HG02798 (cell line): ENCODE data around the gene FARP1.
"Not testable (repeated sequence)": the region's sequence is repeated elsewhere in the genome, so short reads cannot be mapped to it uniquely, and the experiment has no call there.

Source experiments
- ATAC-seq: cut with Tn5 transposase; IDR thresholded peaks from one replicate; pipeline ENCODE4 v1.9.1; 2021; ENCODE audit warnings: mild to moderate bottlenecking; ENCODE audit not compliant: unreplicated experiment, poor library complexity

Gene FARP1

DNA sequence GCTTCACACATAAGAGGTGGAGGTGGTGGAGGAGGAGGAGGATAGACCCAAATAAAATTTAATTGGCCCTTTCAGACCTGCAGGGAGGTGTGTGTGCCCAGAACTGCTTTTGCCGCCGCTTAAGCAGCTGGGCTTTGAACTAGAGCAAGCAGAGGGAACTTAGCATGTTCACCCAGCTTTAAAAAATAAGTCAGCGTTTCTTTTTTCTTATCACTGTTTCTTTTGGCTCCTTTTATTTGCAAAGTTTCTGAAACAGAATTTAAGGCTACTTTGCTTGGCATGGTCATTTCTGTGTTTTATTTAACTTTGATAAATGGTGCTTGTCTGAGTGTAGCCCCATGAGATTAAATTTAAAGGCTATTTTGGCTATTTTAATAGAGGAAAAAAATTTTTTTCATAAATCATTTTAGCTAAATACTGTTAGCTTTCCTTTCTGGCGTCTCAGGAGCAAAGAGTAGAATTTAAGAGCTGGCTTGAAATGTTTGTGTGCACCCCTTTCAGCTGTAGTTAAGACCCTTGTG is 77.4 kb downstream of the FARP1 start:
- ATAC-seq: no peak

DNA sequence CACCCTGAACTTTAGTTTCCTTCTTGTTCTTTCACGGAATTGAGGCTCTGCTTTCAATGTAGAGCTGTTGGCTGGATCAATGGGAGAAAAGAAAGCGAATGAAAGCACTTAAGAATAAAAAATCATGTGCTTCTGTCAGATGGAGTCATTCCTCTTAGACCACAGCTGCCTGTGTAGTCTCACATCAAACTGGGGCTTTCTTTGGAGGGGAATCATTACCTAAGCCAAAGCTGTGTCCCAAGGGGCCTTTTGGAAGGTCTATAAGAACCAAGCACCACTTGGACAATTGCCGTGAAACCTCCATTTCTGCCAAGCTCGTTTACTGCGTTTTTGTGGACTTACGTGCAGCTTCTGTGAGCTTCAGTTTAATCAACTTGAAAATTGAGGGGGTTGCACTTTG is 78.3 kb downstream of the FARP1 start:
- no peak for ATAC-seq

DNA sequence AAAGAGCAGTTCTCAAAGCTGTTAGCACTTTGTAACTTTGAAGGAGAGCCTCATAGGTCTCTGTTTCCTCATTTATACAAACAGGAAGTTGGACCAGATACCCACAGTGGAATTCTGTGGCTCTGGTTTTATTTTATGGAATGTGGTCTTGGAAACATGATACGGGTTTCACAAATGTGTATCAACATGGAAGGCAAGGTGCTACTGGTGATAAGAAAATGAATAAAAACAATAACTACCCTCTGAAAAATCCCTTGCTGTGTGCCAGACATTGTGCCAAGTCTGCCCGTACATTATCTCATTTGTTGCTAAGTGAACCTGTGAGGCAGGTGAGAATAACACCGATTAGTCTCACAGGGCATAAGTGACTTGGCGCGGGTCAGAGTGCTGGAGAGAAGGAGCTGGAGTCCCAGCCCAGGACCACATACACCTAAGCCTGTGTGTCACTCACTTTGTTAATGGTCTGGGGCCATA is 79.2 kb downstream of the FARP1 start:
- ATAC-seq: no peak

DNA sequence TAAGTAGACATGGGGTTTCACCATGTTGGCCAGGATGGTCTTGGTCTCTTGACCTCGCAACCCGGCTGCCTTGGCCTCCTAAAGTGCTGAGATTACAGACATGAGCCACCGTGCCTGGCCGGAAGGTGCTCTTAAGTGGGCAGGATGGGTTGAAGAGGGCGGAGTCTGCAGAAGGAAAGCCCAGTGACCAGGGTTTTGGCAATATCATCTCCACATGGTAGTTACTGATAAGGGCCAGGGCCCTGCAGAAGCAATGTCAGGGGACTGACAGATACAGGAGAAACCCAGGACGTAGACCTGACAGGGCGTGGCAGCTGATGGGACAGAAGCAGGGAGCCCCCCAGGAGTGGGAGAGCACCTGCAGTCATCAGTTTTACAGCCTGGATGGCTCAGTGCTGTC is 79.9 kb downstream of the FARP1 start:
- ATAC-seq: no peak

DNA sequence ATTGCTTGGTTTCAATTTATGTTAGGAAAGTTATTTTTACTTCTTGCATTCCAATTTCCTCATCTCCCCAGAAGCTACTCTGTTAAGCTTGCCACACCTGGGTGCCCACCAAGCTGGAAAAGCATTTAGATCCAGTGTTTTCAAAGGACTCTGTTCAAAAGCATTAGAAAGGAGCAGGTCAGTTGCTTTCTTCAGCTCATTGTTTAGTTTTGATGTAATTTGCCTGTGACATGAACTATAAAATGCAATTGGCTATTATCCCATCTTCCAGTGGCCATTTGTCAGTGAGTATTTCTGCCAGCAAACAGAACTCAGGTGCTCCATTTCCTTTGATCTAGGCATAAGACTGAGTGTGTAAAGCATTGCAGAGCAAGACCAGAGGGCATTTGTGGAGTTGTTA is 80.8 kb downstream of the FARP1 start:
- ATAC-seq: no peak

DNA sequence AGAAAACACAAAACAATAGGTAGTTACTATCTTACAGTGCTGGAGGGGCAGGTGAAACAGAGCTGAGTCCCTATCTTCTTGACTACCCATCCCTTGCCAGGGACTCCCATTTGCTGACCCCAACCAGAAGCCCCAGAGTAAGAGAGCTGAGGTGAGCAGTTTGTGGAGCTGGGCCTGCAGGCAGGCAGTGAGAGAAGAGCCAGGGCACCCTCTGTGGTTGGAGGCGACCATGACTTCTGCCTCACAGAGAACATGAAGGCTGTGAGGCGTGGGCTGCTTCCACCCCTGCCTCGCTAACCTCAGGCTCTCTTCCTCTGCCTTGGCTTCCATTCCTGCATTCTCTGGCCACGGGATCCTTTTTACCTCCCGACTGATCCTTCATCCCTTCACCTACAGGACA is 81.7 kb downstream of the FARP1 start:
- ATAC-seq: no peak

DNA sequence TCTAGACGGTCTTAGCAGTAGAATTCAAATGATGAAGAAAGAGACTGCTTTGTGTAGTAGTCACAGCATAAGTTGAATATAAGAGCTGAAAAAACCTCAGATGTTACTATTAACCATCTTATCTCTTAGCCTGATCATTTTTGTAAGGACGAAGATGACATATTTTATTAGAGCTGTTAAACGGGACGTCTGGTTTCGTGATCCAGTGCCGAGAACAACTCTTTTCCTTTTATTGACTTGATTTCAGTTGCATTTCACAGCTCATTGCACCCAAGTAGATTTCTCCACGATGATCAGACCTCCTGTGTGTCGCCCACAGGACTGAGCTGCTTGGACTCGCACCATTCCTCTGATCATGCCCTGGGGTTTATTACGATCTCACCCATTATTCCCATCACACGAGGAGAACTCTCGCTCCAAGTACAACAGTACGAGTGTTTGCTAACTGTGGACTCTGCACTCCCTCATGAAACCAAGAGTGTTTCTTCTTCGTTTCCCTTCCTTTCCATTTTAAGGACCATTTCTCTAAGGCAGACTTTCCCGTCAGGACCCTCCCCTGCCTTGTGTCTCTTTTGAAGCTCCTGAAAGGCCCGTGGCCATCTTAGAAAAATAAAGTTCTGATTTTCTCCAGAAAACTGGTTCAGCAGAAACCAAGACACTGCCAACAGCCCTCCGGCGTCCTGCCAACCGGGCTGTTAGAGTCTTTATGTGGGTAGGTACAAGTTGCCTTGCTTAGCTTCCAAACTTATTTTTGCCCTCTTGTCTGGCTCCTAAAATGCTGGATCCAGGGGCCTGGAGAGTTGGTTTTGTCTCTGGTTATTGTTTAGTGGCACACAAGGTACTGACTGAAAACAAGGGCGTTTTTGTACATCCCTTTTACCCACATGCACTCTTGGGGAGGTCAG is 82.4 kb downstream of the FARP1 start:
- ATAC-seq: no peak

DNA sequence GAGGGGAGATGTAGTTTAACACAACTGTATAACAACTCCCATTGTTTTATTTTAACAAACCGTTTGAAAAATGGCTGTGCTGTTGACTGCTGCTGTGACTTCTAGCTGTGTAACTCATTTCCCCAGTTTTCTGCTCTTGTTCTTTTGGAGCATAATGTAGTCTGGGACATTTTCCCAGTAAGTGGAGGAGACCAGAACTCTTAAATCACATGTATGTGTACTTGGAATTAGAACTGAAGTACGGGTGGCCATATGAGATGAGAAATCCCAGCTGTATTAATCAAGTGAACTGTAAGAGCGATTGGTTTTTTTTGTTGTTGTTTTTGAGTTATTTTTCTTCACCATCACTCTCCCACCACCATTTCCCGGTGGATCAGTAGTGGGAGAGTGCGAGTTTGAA is 83.6 kb downstream of the FARP1 start:
- ATAC-seq: no peak

DNA sequence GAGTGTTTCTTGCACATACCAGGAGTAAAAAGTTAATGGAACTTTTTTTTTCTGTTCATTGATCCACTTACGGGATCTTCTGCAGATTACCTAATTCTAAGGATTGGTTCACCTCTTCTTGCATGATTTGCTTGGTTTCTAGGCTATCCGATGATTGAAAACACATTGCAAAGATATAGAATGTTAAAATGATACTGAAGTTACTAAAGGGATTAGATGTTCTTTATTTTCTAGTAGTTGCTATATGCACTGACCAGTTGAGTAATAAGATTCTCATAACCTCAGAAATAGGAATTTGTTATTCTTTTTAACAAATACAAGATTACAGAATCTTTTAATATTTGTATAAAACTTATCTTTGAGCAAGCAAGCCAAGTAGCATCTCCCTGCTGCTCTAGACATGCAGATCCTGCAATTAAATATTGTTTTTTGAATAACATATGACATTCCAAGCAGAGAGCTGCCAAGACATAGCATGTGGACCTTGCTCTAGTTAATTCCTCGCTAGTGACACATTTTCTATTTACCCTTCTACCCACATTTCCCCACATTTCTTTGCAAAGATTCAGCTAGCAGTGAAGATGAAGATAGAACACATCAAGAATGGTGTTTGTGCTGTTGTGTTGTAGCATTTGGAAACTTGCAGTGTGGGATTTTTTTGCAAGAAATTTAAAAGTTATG is 85.9 kb downstream of the FARP1 start:
- no peak for ATAC-seq

DNA sequence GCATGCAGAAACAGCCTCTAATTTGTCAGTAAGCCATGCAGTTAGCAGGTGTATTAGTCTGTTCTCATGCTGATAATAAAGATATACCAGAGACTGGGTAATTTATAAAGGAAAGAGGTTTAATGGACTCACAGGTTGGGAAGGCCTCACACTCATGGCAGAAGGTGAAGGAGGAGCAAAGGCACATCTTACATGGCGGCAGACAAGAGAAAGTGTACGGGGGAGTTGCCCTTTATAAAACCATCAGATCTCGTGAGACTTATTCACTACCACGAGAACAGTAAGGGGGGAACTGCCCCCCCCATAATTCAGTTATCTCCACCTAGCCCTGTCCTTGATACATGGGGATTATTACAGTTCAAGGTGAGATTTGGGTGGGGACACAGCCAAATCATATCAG is 87.9 kb downstream of the FARP1 start:
- not testable (repeated sequence) for ATAC-seq

DNA sequence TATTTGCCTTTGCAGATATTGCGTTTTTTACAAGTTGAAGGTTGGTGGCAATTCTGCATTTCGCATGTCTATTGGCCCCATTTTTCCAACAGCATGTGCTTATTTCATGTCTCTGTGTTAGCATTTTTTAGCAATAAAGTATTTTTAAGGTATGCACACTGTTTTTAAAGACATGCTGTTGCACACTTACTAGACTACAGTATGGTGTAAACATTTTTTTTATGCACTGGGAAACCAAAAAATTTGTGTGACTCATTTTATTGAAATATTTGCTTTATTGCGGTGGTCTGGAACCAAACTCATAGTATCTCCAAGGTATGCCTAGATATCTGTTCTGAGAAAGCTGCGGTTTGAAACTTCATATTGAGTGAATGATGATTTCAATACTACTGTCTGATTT is 89.6 kb downstream of the FARP1 start:
- no peak for ATAC-seq

DNA sequence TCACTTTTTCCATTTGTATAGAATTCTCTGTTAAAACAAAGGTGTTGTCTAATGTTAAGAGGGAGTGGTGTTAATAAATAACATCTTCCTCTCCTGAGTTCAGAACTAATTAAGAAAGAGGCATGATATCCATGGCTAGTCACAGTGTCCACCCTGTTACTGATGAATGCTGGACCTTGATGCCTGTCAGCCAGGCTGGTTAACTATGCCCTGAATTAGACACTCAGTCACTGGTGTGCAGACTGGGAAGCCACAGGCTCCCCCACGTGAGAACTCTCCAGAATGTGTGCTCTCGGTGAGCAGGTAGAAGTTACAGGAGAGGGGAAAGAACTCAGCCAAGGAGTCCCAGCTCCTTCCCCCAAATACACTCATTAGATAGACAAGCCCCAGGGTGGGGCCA is 90.2 kb downstream of the FARP1 start:
- no peak for ATAC-seq

DNA sequence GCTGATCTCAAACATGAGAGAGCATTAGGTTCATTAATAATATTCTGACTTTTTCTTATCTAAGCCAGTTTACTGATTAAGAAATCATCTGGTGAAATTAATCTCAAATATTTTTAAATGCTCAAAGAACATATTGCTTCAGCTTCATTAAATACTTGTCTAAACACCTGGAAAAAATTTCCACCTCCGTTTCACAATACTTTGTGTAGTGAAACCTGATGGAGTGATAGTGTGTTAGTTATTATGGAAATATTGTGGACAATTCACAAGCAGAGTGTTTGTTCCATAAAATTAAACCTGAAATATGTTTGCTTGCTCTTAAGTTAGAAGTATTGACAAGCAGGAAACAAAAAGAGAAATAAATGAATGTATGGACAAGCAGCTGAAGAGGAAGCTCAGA is 91.5 kb downstream of the FARP1 start:
- no peak for ATAC-seq

DNA sequence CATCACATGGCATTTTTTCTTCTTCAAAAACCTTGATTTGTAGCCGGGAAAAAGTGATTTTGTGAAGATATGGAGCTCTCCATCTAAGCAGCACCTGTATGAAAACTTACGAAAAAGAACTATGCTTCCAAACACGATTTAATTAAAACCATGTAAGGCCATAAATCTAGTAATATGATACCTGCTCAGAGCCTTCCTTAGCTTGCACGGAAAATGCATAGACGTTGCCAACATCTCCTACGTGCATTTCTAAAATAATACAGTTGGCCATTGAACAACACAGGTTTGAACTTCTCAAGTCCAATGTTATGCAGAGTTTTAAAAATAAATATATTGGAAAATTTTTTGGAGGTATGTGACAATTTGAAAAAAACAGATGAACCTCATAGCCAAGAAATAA is 93.3 kb downstream of the FARP1 start:
- no peak for ATAC-seq

DNA sequence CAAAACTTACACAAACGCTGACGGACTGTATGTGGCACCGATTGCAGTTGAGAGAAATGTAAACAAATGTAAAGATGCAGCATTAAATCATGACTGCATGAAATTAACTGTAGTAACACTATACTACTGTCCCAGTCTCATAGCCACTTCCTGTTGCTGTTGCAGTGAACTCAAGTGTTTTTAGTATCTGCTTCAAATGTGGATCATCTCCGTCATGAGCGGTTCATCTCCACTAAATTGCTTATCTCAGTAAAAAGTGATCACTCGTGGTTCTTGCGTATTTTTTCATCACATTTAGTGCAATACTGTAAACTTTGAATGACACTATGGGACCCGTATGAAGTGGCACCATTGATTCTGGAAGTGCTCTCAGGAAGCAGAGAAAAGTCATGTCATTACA is 94.4 kb downstream of the FARP1 start:
- ATAC-seq: no peak

DNA sequence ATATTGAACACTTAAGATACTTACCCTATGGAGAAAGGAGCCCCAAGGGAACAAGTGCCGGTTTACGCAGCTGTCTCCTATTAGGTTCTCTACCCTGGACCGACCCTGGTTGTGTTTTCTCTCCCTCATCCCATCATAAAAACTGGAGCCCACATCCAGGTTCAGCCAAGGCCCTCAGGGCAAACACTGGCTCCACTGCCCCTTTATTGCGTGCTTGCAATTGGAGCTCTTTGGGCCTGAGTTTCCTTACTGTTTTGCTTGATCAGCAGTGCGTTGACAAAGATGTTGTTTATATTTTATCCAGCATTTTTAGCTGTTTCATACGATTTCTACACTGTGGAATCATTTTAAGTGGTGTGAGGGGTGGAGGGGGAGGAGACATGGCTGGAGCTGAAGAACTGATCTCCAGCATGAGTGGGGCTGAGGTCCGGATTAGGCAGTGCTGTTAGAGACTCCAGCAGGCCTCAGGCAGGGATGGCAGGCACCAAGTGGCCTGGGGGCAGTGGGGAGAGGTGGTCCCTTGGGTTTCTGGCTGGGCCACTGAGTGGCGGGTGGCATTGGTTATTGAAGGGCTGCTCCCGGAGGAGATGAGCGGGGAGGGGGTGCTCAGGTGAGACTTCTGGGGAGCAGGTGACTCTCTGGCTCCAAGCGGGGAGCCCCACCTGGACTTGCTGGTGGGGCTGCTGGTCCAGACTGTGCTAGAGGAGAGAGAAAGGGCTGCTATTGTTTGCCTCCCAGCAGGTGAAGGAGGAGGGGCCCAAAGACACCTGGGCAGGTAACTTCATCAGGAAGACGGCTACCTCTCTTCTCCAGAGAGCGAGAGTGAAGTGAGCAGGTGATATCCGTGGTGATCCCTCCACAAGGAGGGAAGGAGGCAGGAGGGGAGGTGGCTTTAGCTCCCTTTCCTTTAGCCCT is 96.5 kb downstream of the FARP1 start:
- no peak for ATAC-seq

DNA sequence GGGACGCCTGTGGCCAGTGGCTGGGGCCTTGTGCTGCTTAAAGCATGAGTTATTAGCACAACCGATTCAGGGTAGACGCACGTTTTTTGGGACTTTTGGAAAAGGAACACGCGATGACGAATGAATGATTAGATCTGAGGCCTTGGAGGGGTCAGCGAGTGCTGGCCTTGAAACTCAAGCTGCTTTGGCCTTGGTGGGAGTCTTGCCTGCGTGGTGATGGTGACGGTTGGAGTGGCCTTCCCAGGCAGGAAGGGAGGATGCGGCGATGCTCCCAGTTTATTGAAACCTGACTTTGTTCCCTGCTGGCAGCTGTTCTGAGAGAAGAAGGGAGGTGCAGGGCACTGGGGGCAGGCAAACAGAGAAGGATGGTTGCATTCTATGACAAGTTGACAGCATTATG is 97.2 kb downstream of the FARP1 start:
- no peak for ATAC-seq

DNA sequence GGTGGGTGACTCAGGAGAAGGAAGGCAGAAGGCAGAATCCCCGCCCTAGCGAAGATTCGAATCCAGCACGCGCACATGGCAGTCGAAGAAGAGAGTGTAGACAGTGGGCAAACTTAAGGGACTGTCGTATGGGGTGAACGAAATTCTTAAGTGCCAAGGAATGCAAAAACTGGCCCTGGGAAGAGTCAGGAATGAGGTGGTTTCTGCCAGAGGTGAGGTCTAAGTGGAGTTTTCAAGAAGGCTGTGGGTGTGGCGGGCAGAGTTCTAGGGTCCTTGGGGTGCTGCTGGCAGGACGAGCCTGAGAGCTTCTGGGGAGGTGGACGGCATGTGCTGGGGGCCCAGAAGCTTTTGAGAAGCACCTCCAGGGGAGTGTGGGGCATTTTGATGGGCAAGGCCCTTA is 98.1 kb downstream of the FARP1 start:
- ATAC-seq: no peak

DNA sequence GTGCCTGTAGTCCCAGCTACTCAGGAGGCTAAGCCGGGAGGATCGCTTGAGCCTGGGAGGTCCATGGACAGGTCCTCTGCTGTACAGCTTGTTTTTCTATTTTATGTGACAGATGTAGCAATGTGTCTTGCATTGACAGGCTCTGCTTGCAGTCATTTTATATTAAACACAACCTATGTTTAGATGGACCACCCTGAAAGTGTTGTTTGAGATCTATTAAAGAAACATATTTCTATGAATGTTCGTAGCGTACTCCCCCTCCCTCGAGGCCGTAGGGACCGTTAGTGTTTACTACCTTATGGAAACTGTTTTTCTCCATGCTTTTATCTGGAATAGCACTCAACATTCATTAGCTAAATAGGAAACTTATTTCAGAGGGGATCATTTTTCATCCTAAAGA is 99.1 kb downstream of the FARP1 start:
- ATAC-seq: no peak

DNA sequence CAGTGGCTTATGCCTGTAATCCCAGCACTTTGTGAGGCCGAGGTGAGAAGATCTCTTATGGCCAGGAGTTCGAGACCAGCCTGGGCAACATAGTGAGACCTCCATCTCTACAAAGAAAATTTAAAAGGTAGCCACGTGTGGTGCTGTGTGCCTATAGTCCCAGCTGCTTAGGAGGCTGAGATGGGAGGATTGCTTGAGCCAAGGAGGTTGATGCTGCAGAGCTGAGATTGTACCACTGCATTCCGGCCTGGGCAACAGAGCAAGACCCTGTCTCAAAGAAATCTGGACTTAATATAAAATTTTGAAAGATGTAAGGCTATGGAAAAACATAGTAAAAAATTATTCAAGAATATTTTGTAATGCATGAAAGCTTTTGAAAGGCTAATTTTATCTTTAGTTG is 99.5 kb downstream of the FARP1 start:
- no peak for ATAC-seq

DNA sequence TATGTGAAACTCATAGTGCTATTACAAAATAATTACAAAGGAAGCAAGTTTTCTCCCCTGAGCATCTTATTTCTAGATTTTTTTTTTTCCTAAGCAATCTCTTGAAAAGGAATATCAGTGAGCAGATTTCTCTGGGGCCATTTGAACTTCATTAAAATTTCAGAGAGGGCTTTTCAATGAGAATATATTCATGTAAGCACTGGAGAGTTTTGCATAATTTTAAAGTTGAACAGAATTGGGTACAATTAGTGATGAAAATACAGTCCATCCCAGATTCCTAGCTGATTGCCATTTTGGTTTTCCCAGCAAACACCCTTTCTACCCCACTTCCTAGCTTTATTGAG is 101.0 kb downstream of the FARP1 start:
- ATAC-seq: no peak
